Mammary epithelial cell (primary cell): Measurements from ENCODE around the gene PPP1R9A.

Experiments used
- CTCF ChIP-seq, 2 donors: IDR thresholded peaks in 1 of 2; conservative IDR thresholded peaks in 1 of 2; 2 replicates each; pipeline ENCODE4 v1.5.1; 2011 to 2012; ENCODE audit warnings: inconsistent platforms in 2 of 2, low read length in 2 of 2, mild to moderate bottlenecking in 2 of 2, control low read depth in 1 of 2, low read depth in 1 of 2; ENCODE audit not compliant: insufficient read depth in 1 of 2; ENCODE audit errors: extremely low read depth in 1 of 2
- EZH2 ChIP-seq: IDR thresholded peaks from 2 replicates; pipeline ENCODE4 v1.6.1; 2012; ENCODE audit warnings: low read length, inconsistent platforms, borderline replicate concordance

DNA sequence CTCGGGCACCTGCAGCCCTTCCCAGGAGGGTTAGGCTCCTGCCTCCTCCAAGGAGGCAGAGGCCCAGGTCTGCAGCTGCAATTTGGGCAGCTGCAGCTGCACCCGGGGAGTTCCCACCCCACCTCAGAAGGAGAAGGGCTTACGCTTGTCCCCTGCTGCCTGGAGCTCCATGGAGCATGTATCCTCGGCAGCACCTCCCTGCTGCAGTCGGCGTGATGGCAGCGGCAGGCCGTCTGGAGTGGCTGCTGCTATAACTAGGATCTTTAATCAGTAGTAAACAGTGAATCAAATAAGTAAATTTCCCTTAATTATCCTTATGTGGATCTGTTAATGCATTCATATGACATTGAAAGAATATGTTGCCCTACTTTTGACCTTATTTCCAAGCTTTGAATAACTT, 250.0 kb downstream of the PPP1R9A start:
- TF ChIP-seq CTCF (conservative IDR thresholded peaks at IDR 0.05 in 1 of 2, IDR thresholded peaks at IDR 0.05 in 1 of 2; ENCODE audit: extremely low read depth in 1 of 2, insufficient read depth in 1 of 2, low read depth in 1 of 2, low read length in 2 of 2) (no peak), EZH2 (no peak)
